ENCODE results near the gene HECA.
"Not testable (repeated sequence)": the region's sequence is repeated elsewhere in the genome, so short reads cannot be mapped to it uniquely, and the experiment has no call there.

The HECA gene

DNA sequence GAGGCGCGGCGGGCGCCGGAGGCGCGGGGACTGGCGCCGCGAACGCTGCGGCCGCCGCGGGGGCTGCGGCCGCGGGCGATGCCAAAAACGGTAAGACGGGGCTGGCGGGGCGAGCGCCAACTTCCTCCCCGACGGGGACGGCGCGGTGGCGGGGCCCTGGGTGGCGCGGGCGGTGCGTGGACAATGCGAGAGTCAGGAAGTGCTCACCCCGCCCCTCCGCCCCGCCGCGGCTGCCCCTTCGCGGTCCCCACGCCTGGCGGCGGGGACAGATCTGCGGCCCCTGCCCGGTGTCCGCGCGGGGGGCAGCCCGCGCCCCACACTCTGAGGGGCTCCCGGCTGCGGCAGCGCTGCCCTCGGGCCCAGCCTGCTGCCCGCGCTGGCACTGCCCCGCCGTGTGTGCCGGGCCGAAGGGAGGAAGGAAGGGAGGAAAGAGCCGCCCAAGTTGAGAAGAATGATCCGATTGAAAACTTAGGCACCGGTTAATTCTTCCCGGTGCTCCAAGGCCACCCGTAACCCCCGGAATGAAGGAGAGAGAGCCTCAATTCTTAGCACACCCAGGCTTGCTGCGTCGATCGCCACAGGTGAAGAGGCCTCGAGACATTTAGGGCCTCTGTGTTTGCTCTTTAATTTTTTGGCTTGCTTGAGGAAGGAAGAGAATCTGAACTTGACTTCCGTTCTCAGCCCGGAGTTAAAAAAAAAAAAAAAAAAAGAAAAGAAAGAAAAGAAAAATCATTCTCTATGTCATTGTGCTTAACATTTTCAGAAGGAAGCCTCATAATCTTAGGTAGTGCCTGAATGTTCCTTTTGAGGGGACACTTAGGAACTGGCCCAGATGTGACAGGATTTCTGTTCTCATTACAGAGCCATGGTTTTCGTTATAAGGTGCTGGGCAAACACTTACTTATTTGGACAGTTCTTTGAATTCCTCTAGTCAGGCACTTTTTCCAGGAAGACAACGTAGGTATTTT, 982 bp downstream of the HECA start:
- peak; percentile 35 for DNase-seq (ENCODE audit: low read depth)

DNA sequence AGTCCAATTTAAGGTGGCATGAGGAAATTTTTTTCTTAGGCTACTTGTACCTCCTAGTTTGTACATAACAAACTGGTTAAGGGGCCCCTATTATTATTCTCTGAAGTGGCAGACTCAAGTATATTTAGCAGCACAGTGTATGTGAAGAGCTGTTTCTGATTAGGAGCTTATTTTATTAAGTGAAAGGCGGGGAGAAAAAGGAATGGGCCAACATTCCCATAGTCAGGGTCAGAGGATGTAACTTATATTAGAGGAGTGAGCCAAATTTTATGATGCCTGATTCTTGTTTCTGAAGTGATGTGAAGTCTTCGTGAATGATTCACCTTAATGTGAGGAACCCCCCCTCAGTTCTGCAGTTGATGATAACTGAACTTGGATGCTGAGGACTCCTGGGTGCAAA, 2.8 kb downstream of the HECA start:
- no peak for DNase-seq (ENCODE audit: low read depth)

DNA sequence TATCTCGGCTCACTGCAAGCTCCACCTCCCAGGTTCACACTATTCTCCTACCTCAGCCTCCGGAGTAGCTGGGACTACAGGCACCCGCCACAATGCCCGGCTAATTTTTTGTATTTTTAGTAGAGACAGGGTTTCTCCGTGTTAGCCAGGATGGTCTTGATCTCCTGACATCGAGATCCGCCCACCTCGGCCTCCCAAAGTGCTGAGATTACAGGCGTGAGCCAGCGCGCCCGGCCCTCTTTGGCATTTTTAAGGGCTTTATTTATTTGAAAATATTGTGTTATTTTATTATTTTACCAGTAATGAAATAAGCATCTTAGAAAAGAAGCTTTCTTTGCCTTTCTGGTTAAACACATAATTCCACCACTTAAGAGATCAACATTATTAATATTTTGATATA, 6.0 kb downstream of the HECA start:
- DNase-seq (ENCODE audit: low read depth): not testable (repeated sequence)

DNA sequence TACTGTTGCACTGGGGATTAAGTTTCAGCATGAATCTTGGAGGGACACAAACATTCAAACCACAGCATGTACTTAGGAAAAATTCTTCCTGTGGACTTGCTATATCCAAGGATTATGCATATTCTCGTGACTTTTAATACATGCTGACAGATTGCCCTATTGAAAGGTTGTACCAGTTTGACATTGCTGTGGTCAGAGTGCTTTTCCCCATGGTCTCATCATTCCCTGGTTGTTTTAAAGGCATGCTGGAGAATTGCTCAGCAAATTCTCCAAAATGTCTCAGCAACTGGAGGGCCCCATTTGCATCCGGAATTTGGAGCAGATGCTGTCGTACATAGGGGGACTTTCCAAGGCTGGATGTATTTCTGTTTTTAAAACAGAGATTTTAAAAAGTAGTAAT, 7.4 kb downstream of the HECA start:
- no peak for DNase-seq (ENCODE audit: low read depth)

DNA sequence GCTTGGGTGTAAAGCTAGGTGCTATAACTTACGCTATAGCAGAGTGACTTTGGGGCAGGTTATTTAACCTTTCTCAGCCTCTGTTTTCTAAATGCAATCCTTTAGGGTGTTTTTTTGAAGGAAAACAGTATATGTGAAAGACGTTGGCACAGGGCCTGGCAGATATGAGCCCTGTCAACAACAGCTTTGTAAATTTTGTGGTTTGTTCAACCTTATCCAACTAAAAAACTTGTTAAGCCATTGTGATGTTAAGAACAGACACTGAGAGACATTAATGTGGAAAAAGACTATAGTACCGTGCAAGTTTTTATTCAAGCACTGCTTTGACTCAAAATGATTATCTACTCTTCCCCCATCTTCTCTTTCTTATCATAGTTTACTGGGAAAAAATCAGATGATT, 8.2 kb downstream of the HECA start:
- no peak for DNase-seq (ENCODE audit: low read depth)

DNA sequence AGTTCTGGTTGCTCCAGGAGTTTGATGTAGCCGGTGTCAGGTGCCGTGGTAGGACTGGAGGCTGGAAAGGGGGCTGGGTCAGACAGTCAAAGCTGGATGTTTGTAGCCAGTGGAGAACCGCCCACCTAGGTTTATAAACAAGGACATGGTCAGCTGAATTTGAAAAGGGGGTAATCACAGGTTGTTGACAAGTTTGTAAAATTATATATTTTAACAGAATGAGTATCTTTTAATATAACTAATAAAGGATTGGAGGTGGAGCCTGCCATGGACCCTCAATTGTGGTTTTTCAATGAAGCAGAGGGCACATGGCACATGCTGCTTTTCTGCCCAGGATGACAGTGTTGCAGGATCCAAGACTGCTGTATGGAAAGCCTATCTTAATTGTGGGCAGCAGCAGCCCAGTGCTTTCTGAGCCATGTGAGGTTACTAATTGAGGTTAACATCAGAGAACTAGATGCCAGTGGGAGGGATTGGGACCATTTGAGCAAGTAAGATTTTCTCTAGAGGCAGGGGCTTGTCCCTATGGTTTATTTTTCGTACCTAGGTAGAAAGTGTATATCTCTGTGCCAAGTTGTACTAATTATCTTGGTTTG, 9.7 kb downstream of the HECA start:
- DNase-seq (ENCODE audit: low read depth): no peak

DNA sequence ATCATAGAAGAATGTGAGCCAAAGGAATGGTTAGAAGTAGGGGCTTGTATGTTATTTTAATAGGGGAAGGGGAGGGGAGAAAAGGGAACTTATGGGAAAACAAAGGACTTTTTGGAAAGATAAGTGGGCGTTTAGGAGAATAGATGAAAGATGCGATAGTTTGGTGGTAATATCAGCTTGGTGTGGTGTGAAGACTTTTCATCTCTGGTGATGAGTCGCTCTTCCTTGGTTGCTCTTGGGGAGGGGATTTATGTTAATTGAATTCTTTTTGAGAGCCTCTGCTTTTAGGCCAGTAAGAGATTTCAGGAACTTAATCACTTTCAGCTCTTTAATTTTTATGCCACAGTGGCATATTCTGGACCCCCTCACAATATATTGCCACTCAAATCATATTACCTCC, 10.8 kb downstream of the HECA start:
- no peak for DNase-seq (ENCODE audit: low read depth)

DNA sequence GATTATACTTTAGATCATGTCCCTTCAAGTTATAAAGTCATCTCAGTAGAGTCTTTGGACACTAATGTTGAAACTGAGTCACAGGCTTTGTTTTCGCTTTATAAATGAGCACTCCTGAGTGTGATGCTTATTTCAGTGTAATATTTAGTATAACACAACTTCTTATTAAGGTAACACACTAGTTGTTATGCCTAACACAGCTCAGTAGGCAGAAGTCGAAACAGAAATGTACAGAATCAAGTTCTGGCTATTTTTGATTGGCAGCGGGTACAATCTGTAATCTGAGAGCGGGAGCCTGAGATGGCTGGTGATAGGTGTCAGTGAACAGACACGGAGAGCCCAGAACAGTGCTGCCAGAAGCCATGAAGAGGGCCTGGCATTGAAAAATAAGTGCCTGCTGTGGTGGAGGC, 11.4 kb downstream of the HECA start:
- no peak for DNase-seq (ENCODE audit: low read depth)

DNA sequence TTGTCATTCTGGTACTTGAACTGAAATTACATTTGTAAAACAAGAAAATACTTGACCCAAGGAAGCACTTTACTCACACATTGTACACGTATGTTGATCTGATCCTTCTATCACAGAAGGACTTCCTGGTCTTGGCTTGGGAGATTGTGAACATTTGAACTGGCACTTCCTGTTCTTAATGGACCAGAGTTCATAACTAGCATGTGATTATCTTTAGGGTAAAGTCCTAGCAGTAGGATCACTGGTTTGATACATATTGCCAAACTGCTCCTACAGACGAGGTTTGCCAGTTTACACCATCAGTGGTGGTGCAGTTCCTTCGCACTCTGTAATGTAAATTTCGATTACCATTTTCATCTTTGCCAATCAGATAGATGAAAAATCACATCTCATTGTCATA, 12.7 kb downstream of the HECA start:
- DNase-seq (ENCODE audit: low read depth): no peak

DNA sequence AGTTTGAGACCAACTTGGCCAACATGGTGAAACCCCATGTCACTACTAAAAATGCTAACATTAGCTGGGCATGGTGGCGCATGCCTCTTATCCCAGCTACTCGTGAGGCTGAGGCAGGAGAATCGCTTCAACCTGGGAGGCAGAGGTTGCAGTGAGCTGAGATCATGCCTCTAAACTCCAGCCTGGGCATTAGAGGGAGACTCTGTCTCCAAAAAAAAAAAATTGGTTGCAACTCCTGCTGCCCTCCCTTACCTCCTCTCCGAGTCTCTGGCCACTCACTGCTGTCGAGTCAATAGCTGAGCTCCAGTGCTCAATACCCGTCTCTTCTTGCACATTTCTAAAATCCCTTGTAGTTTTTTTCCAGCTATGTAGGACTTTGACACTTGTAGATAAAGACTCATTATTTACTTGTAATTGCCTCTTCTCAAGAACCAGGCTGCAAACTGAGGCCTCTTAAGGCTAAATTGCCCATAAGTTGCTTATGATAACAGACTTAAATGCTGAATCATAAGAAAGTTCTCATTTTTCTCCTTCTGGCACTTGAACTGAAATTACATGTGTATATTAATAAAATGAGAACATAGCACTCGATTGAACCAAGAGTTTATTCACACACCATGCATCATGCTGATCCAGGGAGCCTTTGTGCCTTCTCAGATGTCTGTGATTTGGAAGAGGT, 13.8 kb downstream of the HECA start:
- DNase-seq (ENCODE audit: low read depth): no peak

DNA sequence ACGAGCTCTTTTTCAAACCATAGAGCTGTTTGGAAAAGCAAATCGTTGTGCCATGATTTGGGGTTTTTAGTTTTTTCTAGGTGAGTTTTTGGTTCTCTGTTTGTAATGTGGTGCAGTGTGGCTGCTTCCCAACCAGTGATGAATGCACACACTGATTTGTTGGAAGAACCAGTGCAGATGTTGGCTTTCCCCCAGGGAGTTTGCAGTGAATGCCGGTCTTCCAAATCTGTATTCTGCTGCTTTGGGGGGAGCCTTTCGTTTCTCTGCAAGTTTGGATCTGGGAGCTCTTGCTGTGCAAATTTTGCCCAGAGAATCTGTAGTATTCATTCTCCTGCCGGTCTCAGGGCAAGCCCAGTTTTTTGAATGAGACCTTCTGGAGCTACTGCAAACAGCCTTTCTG, 14.5 kb downstream of the HECA start:
- no peak for DNase-seq (ENCODE audit: low read depth)

DNA sequence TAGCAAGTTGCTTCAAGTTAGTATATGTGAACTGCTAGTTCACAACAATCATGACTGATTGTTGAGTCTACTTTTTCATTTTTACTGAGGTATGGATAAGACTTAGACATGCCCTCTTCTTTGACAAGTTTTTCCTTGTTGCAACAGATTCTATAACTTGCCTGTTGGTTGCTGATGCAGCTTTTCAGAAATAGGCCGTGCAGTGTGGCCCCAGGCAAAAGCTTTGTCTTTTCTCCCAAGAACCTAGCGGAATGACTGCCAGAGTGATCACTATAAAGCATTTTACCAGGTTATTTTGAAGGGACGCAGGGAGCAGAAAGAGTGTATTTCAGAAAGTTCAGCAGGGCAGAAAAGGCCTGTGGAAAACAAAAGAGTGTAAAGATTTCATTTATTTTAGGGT, 16.0 kb downstream of the HECA start:
- no peak for DNase-seq (ENCODE audit: low read depth)

DNA sequence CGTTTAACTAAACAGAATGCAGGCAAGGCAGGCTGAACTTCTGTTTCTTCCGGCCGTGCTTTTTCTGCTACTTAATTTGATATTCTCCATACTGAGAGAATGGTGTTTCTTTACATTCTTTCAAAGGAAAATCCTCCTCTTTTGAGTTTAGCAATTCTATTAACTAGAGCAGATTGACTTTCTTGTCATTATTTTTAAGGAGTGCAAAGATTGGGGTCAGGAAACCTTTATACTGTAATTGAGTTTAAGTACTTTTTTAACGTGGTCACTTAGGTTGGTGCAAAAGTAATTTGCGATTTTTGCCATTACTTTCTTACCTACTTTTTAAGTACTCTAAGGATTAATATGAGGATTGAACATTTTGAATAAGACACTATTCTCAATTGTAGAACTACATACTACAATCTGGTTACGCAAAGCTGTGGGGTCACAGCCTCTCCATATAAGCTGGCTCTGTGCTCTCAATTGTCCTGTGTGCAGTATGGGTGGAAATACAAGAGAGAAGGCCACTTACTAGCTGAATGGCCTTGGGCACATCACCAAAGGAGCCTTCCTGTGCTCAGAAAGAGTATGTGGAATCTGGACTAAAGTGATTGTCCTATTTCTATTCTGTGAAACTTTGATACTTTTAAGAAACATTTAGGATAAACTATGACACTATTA, 16.7 kb downstream of the HECA start:
- no peak for DNase-seq (ENCODE audit: low read depth)

DNA sequence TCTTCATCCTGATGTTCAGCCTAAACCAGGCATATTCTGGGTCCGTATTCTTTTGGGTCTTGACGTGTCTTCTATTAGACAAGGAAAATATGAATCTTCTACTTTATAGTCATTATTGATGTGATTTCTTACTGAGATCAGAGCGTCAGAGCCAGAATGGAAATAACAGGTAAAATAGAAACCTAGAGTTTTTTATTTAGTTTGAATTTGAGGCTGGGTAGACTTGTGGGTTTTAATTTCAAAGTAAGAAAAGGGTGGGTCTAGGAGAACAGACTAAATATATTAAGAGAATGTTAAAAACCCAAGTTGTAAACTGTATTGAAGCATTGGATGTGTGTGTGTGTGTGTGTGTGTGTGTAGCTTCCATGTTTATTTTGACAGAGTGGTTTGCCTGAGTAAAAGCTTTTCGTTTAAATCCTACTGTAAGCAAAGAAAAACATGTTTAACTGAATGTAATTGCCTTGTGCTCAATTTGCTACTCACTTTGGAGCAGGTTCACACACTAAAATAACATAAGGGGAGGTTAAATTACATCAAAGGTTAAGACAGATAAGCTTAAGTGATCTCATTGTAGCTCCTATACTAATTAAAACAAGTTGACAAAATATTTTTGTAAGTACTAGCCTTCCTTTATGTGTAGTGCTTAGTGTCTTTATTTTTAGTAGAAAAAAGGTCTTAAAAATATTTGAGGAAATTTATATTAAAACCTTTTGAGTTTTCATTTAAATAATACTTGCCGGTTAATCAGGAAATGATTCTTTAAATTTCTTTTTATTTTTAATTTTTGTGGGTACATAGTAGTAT, 17.4 kb downstream of the HECA start:
- DNase-seq (ENCODE audit: low read depth): no peak

DNA sequence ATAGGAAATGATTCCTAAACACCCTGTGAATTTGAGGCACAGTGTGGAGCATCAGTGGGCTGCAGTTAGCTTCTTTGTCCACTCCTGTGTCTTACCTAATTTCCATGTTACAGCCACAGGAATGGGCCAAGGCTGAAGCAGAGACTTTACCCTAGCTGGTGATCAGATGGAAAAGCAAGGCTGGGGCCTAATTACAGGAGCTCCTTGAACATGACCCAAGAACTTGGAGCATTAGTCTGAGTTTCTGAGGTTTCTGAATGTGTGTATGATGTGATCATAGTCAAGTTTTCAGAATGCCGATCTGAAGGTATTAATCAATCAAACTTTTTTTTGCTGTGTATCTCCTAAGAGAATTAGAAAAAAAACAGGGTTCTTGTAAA, 18.0 kb downstream of the HECA start:
- no peak for DNase-seq (ENCODE audit: low read depth)

DNA sequence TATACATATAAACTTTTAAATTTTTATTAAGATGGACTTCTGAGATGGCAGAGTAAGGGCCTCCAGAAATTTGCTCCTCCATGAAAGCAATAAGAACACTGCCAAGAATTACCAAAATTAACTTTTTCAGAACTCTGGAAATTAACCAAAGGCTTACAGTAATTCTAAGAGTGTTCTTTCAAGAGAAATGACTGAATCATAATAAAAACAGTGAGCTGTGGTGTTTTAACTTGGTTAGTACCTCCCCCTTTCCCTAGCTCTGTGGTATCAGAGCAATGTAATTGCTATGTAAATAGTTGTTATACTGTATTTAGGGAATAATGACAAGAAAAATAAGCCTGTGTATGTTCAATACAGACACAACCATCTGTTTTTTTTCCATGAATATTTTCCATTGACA, 19.0 kb downstream of the HECA start:
- DNase-seq (ENCODE audit: low read depth): no peak

DNA sequence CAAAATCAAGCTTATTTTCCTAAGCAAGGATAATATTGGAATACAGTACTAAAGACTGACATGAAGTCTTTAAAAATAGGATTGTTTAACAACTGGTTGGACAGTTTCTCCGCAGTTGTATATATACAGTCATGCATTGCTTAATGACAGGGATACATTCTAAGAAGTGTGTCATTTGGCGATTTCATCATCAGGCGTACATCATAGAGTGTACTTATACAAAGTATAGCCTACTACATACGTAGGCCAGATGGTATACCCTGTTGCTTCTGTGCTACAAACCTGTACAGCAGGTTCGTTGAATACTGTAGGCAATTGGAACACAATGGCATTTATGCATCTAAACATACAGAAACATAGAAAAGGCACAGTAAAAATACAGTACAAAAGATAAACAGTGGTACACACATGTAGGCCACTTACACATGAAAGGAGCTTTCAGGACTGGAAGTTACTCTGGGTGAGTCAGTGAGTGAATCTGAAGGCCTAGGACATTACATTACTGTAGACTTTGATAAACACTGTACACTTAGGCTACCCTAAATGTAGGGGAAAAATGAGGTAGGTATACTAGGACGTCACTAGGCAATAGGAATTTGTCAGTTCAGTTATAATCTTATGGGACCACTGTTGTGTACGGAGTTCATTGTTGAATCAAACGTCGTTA, 20.1 kb downstream of the HECA start:
- no peak for DNase-seq (ENCODE audit: low read depth)

DNA sequence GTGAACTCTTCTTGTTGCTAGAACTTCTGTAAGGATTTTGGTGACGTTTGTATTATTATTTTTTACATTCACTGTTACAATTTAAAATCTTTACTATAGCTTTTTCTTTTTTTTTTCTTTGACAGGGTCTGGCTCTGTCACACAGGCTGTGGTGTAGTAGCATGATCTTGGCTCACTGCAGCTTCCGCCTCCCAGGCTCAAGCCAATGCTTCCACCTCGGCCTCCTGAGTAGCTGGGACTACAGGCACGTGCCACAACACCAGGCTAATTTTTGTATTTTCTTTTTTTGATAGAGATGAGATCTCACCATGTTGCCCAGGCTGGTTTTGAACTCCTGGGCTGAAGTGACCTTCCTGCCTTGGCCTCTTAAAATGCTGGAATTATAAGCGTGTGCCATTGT, 21.2 kb downstream of the HECA start:
- no peak for DNase-seq (ENCODE audit: low read depth)

DNA sequence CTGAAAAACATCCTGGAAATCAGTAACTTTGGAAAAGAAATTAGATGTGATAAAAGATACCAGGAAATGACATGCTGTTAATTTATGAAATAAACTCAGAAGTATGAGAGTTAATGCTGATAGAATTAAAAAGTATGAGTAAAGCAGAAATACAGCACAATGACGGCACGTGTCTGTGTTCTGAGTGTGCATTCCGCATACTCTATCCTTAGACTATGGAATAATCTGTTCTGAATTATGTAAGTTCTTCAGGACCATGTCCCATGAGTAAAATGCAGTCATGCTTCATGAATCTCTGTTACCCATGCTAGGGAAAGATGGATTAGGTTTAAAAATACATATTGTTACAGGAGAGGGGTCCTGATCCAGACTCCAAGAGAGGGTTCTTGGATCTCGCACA, 21.7 kb downstream of the HECA start:
- no peak for DNase-seq (ENCODE audit: low read depth)

DNA sequence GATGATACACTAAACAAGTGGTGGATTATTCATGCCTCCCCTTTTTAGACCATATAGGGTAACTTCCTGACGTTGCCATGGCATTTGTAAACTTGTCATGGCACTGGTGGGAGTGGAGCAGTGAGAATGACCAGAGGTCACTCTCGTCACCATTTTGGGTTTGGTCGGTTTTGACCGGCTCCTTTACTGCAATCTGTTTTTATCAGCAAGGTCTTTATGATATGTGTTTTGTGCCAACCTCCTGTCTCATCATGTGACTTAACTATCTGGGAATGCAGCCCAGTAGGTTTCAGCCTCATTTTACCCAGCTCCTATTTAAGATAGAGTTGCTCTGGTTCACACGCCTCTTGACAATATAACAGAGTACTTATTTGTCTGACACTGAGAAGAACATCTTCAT, 22.2 kb downstream of the HECA start:
- DNase-seq (ENCODE audit: low read depth): not testable (repeated sequence)

DNA sequence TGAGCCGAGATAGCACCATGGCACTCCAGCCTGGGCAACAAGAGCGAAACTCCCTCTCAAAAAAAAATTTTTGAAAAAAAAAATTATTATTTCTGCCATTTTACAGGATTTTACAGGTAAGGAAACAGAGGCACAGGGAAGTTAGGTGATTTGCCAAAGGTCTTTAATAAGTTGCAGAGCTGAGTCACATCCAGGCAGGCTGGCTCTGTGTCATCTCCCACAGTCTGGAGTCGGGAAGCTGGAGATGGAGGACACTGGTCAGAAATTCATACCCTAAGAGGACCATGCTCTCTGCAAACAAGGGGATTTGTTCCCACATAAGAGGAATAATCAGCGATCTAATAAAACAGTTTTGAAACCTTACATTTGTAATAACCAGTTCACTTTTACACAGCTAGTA, 24.1 kb downstream of the HECA start:
- no peak for DNase-seq (ENCODE audit: low read depth)

Data from T follicular helper cell (primary cell).